GM21423 (cell line): ENCODE measurements around the gene KLRB1.
"Not testable (repeated sequence)": the region's sequence is repeated elsewhere in the genome, so short reads cannot be mapped to it uniquely, and the experiment has no call there.

Experiments
- ATAC-seq: cut with Tn5 transposase; IDR thresholded peaks from one replicate; pipeline ENCODE4 v1.9.1; 2021; ENCODE audit warnings: mild to moderate bottlenecking, moderate library complexity; ENCODE audit not compliant: unreplicated experiment

The KLRB1 gene

GRCh38 chr12:9545489-9545888, 62.2 kb downstream of the KLRB1 start:
- not testable (repeated sequence) for ATAC-seq
